Uterus (tissue), 2 donors: ENCODE measurements around the gene LPCAT2.

Source experiments
- CTCF ChIP-seq, 4 experiments: fragments of 200-600 bp in 2 of 4; fragments of 450-650 bp in 2 of 4; sonication (generic) in 2 of 4; IDR thresholded peaks; one replicate each; pipeline ENCODE4 v1.5.1; 2016 to 2019; ENCODE audit warnings: antibody characterized with exemption in 4 of 4, mild to moderate bottlenecking in 2 of 4, moderate library complexity in 1 of 4
- POLR2A ChIP-seq, 2 donors: fragments of 450-650 bp; IDR thresholded peaks; one replicate each; pipeline ENCODE4 v1.6.1; 2016; ENCODE audit warnings: antibody characterized with exemption in 2 of 2, mild to moderate bottlenecking in 1 of 2, moderate library complexity in 1 of 2

GRCh38 chr16:55476625-55477533 is 32.0 kb upstream of the LPCAT2 start:
- TF ChIP-seq CTCF (IDR thresholded peaks at IDR 0.05), result no peak
- no peak for TF ChIP-seq POLR2A (IDR thresholded peaks at IDR 0.05)
